PC-3 (cell line): ENCODE data around the gene NPC1. TPM values are rescaled to one million over a fixed set of nuclear protein-coding genes. Genes with fewer than 3 reads are reported as not detected.
"Not testable (repeated sequence)": the region's sequence is repeated elsewhere in the genome, so short reads cannot be mapped to it uniquely, and the experiment has no call there.

ENCODE experiments used
- ATAC-seq: fragments of 200-7000 bp; cut with Tn5 transposase; 2 replicates; pipeline ENCODE4 v1.9.1; 2020; ENCODE audit warnings: mild to moderate bottlenecking, moderate library complexity
- BruUV-seq: library from RNA; stranded (reverse); fragments of 400-500 nt; replicated peaks from 2 replicates; lab custom pipeline; 2021; lab: Mats Ljungman, UMichigan
- CTCF ChIA-PET: fragments of 300-600 bp; sonication (Branson Sonifier 250); formaldehyde crosslinking; loops from one replicate; lab custom pipeline; 2022; ENCODE audit warnings: antibody characterized with exemption; lab: Charles Lee
- POLR2A ChIA-PET: fragments of 300-600 bp; sonication (Branson Sonifier 250); formaldehyde crosslinking; loops from one replicate; lab custom pipeline; 2022; ENCODE audit warnings: antibody characterized with exemption; ENCODE audit not compliant: unreplicated experiment; lab: Charles Lee
- DNase-seq: peaks from one replicate; pipeline ENCODE4 v3.0.0-alpha.2; 2015
- H2AFZ ChIP-seq: fragments of 300-600 bp; sonication (generic); 2 replicates; pipeline ENCODE4 v1.6.0; 2016; ENCODE audit warnings: antibody characterized with exemption, low read length
- H3F3A ChIP-seq: fragments of 300-600 bp; sonication (generic); one replicate; pipeline ENCODE4 v1.6.0; 2017; ENCODE audit warnings: antibody characterized with exemption, low read length, control low read depth, mild to moderate bottlenecking; ENCODE audit not compliant: unreplicated experiment
- H3K27ac ChIP-seq: fragments of 300-600 bp; sonication (generic); 2 replicates; pipeline ENCODE4 v1.5.1; 2016; ENCODE audit warnings: mild to moderate bottlenecking, low read length
- H3K27me3 ChIP-seq: fragments of 300-600 bp; sonication (generic); 2 replicates; pipeline ENCODE4 v1.6.1; 2016; ENCODE audit warnings: low read length, mixed read lengths
- H3K36me3 ChIP-seq: fragments of 300-600 bp; sonication (generic); 2 replicates; pipeline ENCODE4 v1.6.1; 2016; ENCODE audit warnings: low read depth, mixed run types, low read length, mixed read lengths
- H3K4me1 ChIP-seq: fragments of 300-600 bp; sonication (generic); 2 replicates; pipeline ENCODE4 v1.5.1; 2016; ENCODE audit warnings: low read length; ENCODE audit not compliant: insufficient read depth
- H3K4me2 ChIP-seq: fragments of 300-600 bp; sonication (generic); 2 replicates; pipeline ENCODE4 v1.6.0; 2016; ENCODE audit warnings: low read length
- H3K4me3 ChIP-seq: fragments of 300-600 bp; sonication (generic); 2 replicates; pipeline ENCODE4 v1.5.1; 2016; ENCODE audit warnings: mild to moderate bottlenecking, low read length, mixed read lengths
- H3K79me2 ChIP-seq: fragments of 300-600 bp; sonication (generic); 2 replicates; pipeline ENCODE4 v1.6.1; 2017; ENCODE audit warnings: low read length, mixed read lengths
- H3K9ac ChIP-seq: fragments of 300-600 bp; sonication (generic); 2 replicates; pipeline ENCODE4 v1.6.0; 2016; ENCODE audit warnings: mild to moderate bottlenecking, low read length
- H3K9me2 ChIP-seq: fragments of 300-600 bp; sonication (generic); replicated peaks from 2 replicates; pipeline ENCODE4 v1.6.1; 2016; ENCODE audit warnings: mixed run types, low read length, mixed read lengths
- H3K9me3 ChIP-seq: fragments of 300-600 bp; sonication (generic); 2 replicates; pipeline ENCODE4 v1.6.1; 2016; ENCODE audit warnings: low read length, mixed read lengths
- H4K20me1 ChIP-seq: fragments of 300-600 bp; sonication (generic); 2 replicates; pipeline ENCODE4 v1.6.1; 2016; ENCODE audit warnings: low read length, mixed read lengths
- EZH2 ChIP-seq: fragments of 300-600 bp; sonication (generic); IDR thresholded peaks from one replicate; pipeline ENCODE4 v1.6.1; 2017; ENCODE audit warnings: antibody characterized with exemption, mild to moderate bottlenecking, low read length; ENCODE audit not compliant: unreplicated experiment
- EZH2phosphoT487 ChIP-seq: fragments of 300-600 bp; sonication (generic); IDR thresholded peaks from 2 replicates; pipeline ENCODE4 v1.6.1; 2018; ENCODE audit warnings: mild to moderate bottlenecking, antibody characterized with exemption, low read length, borderline replicate concordance
- intact Hi-C: fragments of 100-400 bp; cut with micrococcal nuclease; formaldehyde crosslinking; loops from 2 replicates; pipeline ENCODE4 v1.9.0; 2023
- total RNA-seq: library from RNA; depleted of rRNA; stranded (reverse); fragments of >200 nt; gene quantifications from 2 replicates; pipeline ENCODE4 v1.2.3, GENCODE V29; 2014
- TF ChIP-seq, protein P1 (sequence below): fragments of 300-600 bp; sonication (generic); conservative IDR thresholded peaks from 2 replicates; pipeline ENCODE4 v1.5.1; 2017; ENCODE audit warnings: antibody characterized with exemption, low read depth, mild to moderate bottlenecking, low read length

The NPC1 gene
- total RNA-seq, 1 experiment from 2014 or later: 85.5 TPM

DNA sequence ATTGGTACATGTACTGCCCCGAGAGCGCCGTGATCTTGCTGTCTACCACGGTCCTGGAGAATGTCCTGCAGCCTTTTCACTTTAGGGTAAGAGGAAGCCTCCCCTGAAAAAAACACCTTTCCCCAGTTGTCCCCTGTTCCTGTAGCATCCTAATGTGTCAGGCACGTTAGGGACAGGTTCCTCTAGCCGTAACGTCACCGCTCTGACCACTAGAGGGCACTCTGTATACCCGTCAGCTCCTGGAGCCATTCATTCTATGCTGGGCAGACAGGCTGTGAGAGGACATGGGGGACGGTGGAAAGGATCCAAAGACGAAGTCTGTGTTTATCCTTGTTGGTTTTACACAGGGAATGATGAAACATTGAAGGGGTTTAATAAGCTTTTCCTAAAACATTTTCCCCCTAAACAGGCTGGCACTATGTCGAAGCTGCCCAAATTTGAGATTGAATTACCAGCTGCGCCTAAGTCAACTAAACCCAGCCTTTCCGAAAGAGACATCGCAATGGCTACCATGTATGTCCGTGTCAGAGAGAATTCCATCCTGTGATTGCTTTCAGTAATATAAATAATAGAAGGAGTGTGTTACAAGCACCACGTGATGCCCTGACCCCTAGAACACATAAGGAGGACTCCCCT, 70.3 kb downstream of the NPC1 start:
- TF ChIP-seq EZH2: no peak
- TF ChIP-seq, protein P1, sequence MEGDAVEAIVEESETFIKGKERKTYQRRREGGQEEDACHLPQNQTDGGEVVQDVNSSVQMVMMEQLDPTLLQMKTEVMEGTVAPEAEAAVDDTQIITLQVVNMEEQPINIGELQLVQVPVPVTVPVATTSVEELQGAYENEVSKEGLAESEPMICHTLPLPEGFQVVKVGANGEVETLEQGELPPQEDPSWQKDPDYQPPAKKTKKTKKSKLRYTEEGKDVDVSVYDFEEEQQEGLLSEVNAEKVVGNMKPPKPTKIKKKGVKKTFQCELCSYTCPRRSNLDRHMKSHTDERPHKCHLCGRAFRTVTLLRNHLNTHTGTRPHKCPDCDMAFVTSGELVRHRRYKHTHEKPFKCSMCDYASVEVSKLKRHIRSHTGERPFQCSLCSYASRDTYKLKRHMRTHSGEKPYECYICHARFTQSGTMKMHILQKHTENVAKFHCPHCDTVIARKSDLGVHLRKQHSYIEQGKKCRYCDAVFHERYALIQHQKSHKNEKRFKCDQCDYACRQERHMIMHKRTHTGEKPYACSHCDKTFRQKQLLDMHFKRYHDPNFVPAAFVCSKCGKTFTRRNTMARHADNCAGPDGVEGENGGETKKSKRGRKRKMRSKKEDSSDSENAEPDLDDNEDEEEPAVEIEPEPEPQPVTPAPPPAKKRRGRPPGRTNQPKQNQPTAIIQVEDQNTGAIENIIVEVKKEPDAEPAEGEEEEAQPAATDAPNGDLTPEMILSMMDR: peak; percentile 94

DNA sequence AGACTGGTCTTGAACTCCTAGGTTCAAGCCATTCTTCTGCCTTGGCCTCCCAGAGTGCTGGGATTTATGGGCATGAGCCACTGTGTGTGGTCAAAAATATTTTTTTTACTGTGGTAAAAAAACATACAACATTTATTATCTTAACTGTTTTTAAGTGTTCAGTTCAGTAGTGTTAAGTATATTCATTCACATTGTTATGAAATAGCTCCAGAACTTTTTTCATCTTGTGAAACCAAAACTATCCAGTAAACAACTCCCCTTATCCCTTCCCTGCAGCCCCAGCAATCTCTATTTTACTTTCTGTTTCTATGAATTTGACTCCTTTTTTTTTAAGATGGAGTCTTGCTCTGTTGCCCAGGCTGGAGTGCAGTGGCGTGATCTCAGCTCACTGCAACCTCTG, 73.7 kb downstream of the NPC1 start:
- H3K9me3 ChIP-seq: no peaks in the 10 kb centered on the region
- no peak for TF ChIP-seq EZH2phosphoT487
- TF ChIP-seq, protein P1: no peak
- TF ChIP-seq EZH2: no peak
- no peak overlapping the region for H3K4me2 ChIP-seq
- no peak for ATAC-seq
- H3K79me2 ChIP-seq: no peaks in the 10 kb centered on the region; the same call in 1 of the 2 replicates
- CTCF ChIA-PET: no interaction called here
- no peaks in the 10 kb centered on the region for H3K9me2 ChIP-seq
- BruUV-seq: no TSS peak
- no peak overlapping the region for H3K27ac ChIP-seq
- no peak overlapping the region for H3K9ac ChIP-seq
- no peaks in the 10 kb centered on the region for H3K4me1 ChIP-seq
- H3K36me3 ChIP-seq: peaks cover 27% of the 10 kb centered on the region
- DNase-seq: no peak
- H3K4me3 ChIP-seq: no peak overlapping the region
- POLR2A ChIA-PET: no interaction called here
- no peaks in the 10 kb centered on the region for H3K27me3 ChIP-seq
- no peak overlapping the region for H2AFZ ChIP-seq
- no peaks in the 10 kb centered on the region for H4K20me1 ChIP-seq
- no peaks in the 10 kb centered on the region for H3F3A ChIP-seq
- intact Hi-C loops: no loop called here

More for the DNA sequence above, 70.3 kb downstream of the NPC1 start:
- peak; percentile 100 for ATAC-seq
- ChIA-PET CTCF (interaction anchor here (1.2 kb wide), 1 partner anchor 187 kb away, joined by 3 read pairs; no protein-coding TSS in a partner anchor), POLR2A (no interaction called here)
- H2AFZ ChIP-seq: no peak overlapping the region
- peaks cover 22% of the 10 kb centered on the region; the same call in 1 of the 2 replicates for H3K36me3 ChIP-seq
- peak; percentile 86 for DNase-seq
- intact Hi-C loops: no loop called here
- H3K27ac ChIP-seq: no peak overlapping the region
- H3K79me2 ChIP-seq: no peaks in the 10 kb centered on the region
- no peaks in the 10 kb centered on the region for H3K9me2 ChIP-seq
- BruUV-seq: no TSS peak
- no peaks in the 10 kb centered on the region for H3F3A ChIP-seq
- no peak overlapping the region for H3K4me2 ChIP-seq
- no peaks in the 10 kb centered on the region for H3K27me3 ChIP-seq
- H3K9ac ChIP-seq: no peak overlapping the region
- H3K4me1 ChIP-seq: no peaks in the 10 kb centered on the region
- H4K20me1 ChIP-seq: no peaks in the 10 kb centered on the region
- no peaks in the 10 kb centered on the region for H3K9me3 ChIP-seq
- H3K4me3 ChIP-seq: no peak overlapping the region

DNA sequence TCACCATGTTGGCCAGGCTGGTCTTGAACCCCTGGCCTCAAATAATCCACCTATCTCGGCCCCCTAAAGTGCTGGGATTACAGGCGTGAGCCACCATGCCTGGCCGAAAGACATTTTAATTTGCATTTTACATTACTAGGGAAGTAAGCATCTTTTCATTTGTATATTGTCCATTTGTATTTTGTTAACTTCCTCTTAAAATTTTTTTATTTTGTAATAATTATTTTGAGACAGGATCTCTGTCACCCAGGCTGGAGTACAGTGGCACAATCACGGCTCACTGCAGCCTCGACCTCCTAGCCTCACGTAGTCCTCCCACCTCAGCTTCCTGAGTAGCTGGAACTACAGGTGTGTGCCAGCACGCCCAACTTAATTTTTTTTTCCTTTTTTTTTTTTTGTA, 74.1 kb downstream of the NPC1 start:
- H3K4me3 ChIP-seq, BruUV-seq, H3K9me2 ChIP-seq, H3K27ac ChIP-seq, H4K20me1 ChIP-seq, intact Hi-C loops, CTCF ChIA-PET, H2AFZ ChIP-seq, H3K9ac ChIP-seq, ATAC-seq, H3K27me3 ChIP-seq, H3K4me2 ChIP-seq, H3F3A ChIP-seq, H3K9me3 ChIP-seq, DNase-seq, POLR2A ChIA-PET, H3K79me2 ChIP-seq, H3K4me1 ChIP-seq: not testable (repeated sequence)
- H3K36me3 ChIP-seq: peaks cover 27% of the 10 kb centered on the region

DNA sequence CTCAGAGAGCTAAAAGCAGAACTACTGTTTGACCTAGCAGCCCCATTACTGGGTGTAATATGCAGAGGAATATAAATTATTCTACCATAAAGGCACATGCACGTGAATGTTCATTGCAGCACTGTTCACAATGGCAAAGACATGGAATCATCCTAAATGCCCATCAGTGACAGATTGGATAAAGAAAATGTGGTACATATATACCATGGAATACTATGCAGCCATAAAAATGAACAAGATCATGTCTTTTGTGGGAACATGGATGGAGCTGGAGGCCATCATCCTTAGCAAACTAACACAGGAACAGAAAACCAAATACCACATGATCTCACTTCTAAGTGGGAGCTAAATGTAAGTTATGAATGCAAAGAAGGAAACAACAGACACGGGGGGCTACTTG, 75.4 kb downstream of the NPC1 start:
- CTCF ChIA-PET, ATAC-seq, H4K20me1 ChIP-seq, DNase-seq, H3K4me1 ChIP-seq, H3K9me2 ChIP-seq, H3K79me2 ChIP-seq, intact Hi-C loops, H3K9ac ChIP-seq, H2AFZ ChIP-seq, BruUV-seq, H3K9me3 ChIP-seq, H3K27ac ChIP-seq, H3K4me2 ChIP-seq, H3K4me3 ChIP-seq, H3K27me3 ChIP-seq, H3F3A ChIP-seq: not testable (repeated sequence)
- POLR2A ChIA-PET: interaction anchor here (0.6 kb wide), 1 partner anchor 65 kb away, joined by 3 read pairs; no protein-coding TSS in a partner anchor
- peaks cover 26% of the 10 kb centered on the region for H3K36me3 ChIP-seq
